ACHN (cell line): ENCODE measurements around the gene TTC5.
"Not testable (repeated sequence)": the region's sequence is repeated elsewhere in the genome, so short reads cannot be mapped to it uniquely, and the experiment has no call there.

Source experiments
- DNase-seq: peaks from one replicate; pipeline ENCODE4 v3.0.0-alpha.2; 2015
- in situ Hi-C: cut with HindIII; loops from 2 replicates; pipeline ENCODE4 v1.10.0; 2017; ENCODE audit warnings: low sequenced_read_pairs, low pct_ligation_motif_present, low pct_unique_long_range_greater_than_20kb

TTC5 gene

DNA sequence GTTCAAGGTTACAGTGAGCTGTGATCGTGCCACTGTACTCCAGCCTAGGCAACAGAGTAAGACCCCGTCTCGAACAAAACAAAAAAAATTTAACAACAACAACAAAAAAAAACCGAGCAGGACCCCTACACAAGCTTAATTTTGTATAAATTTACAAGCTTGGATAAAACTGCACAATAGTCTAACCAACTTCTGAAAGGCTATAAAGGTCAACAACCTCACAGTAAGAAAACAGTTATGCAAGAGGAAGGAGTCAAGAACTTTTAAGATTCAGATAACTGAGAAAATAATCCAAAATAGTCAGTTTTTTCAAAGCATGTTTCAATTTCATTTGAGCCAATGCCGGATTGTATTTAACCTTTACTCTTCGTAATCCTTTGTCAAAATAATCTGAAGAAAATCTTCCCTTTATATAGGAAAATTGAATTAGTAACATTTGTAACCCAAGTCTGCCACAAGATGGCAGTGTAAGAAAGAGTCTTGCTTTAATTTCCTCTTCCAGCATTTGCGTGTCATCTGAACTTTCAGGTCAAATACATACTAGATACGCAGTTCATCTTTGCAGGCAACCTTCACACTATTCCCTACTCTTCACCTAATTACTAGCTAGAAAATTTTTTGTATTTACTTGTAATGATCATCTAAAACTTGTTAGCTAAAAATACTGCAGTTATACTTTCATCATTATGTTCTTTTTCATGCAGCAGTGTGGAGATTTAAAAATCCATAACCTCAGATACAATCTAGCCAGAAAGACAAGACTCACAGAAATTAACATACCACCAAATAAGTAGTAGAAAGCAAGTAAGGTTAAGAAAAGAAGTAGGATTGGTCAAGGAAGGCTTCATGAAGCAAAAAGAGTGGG is 21.5 kb upstream of the TTC5 start:
- in situ Hi-C loops = no loop called here
- DNase-seq = peak; percentile 64

DNA sequence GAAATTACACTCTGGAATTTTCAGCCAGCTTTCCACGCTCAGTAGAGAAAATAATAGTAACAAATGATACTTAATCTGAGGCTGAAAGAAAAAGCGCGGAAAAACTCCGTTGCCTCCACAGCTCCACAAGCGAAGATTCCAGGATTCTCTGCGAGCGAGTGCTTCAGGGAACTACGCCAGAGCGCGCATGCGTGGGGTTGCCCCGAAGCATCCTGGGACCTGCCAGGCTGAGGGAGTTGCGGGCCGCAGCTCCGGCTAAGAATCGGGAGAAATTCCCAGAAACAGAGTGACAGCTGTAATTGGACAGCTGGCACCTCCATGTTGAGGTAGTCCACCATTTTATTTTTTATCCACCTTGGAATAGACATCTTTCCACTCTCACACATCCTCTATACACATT is 12.0 kb upstream of the TTC5 start:
- in situ Hi-C loops = no loop called here
- no peak for DNase-seq

DNA sequence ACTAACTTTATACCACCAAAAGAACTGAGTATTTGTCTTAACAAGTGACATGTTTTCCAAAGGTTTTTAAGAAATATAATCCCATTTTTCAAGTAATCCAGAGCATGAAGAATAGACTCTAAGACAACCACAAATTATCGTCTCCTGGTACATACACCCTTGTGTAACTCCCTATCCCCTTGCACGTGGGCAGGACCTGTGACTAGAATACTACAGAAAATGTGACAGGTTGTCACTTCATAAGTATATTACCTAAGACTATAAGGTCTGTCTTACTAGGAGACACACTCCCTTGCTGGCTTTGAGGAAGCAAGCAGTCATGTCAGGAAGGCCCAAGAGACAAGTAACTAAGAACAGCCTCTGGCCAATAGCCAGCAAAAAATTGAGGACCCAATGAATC is 8.3 kb upstream of the TTC5 start:
- in situ Hi-C loops = no loop called here
- DNase-seq = no peak

DNA sequence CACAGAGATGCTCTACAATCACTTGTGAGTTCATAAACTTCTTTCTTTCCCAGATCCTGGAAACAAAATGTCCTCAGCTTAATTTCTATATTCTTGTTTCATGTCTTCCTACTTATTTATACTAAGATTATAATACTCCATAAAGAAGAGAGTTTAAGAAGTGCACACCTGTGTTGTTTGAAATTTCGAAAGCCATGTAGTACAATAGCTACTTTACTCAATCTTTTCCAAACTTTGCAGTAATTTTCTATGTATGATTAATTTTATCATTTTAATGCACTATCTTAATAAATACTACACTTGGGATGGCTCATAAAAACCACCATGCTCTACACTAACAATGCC is 300 bp upstream of the TTC5 start:
- no peak for DNase-seq
- in situ Hi-C loops = no loop called here

DNA sequence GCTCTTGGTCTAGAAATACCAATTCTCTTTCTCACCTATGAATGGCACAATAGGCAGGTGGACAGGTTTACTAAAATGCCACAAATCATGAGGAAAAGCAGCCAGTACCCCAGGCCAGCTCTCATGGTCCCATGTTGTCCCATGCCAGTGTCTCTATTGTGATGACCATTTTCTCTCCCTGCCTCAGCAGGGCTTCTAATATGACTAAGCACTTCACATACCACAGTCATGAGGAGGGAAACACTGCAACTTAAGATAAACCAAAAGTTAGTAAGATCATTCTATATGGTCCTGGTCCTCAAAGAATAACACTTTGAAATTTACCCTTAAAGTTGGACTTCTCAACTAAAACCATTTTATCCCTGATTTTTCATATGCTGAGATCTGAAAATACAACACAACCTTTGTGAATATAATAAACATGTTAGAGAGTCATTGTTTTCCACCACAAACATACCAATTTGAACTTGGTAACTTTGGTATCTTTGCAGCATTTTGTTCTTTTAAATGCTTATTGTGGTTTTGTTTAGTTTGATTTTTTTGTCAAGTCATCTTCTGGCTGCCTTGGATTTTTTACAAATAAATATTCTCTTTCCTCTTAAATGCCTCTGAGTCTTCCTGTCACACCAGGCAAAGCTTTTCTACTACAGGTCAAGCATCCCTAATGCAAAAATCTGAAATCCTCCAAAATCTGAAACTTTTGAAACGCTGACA is 3.6 kb downstream of the TTC5 start:
- in situ Hi-C loops = no loop called here
- DNase-seq = peak; percentile 53

DNA sequence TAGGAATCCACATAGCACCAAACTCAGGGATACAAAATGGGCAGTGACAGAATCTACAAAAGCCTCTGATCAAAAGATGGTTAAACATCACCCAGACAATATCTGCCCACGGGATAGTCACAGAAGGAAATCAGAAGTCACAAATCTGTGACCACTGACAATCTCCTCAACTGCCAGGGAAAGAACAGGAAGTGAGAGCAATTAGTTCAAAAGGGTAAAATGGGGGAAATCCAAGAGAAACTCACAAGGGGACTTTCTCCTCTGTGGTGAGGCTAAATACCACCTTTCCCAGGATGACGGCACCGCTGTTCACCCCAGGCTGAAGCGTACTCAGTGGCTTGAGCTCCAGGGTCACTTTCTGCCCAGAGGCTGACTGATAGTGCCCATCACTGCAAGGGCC is 10.7 kb downstream of the TTC5 start:
- in situ Hi-C loops = no loop called here
- DNase-seq = no peak

DNA sequence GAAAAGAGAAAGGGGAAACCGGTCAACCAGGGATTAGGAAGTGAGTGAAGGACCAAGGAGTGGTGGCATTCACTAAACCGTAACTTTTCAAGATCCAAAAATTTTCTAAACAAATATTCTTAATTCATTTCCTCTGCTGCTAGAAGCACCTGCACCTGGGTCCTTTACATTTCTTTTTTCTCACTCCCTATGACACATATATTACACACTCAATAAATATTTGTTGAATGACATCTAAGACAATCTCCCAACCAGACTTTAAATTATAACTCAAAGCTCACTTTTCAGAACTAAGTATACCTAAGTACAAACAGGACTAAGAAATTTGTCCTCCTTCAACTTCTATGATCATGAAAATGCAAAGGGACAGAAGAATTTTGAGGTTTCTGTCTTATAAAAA is 11.1 kb downstream of the TTC5 start:
- DNase-seq = no peak
- in situ Hi-C loops = no loop called here

DNA sequence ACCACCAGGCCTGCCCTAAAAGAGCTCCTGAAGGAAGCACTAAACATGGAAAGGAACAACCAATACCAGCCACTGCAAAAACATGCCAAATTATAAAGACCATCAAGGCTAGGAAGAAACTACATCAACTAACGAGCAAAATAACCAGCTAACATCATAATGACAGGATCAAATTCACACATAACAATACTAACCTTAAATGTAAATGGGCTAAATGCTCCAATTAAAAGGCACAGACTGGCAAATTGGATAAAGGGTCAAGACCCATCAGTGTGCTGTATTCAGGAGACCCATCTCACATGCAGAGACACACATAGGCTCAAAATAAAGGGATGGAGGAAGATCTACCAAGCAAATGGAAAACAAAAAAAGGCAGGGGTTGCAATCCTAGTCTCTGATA is 23.8 kb downstream of the TTC5 start:
- DNase-seq, in situ Hi-C loops: not testable (repeated sequence)

DNA sequence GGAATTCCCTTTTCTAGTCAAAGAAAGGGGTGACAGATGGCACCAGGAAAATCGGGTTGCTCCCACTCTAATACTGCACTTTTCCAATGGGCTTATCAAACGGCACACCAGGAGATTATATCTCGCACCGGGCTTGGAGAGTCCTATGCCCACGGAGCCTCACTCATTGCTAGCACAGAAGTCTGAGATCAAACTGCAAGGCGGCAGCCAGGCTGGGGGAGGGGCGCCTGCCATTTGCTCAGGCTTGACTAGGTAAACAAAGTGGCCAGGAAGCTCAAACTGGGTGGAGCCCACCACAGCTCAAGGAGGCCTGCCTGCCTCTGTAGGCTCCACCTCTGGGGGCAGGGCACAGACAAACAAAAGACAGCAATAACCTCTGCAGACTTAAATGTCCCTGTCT is 25.5 kb downstream of the TTC5 start:
- DNase-seq, in situ Hi-C loops: not testable (repeated sequence)

DNA sequence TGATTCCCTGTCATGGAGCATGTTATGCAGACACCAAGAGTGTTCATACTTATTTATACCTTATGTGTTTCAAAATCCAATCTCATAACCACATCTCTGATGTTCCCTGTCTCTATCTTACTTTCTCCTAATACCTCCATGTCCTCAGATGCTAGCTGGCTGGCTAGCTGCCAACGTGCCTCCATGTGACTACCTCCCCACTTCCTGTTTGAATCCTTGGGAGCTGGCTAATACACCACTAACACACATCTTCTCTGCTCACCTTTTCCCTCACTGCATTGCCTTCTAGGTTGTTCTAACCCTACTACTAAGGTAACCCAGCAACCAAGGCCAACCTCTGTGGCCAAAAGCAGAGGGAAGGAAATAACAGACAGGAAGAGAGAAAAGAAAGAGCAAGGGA is 27.3 kb downstream of the TTC5 start:
- peak; percentile 36 for DNase-seq
- in situ Hi-C loops = no loop called here

DNA sequence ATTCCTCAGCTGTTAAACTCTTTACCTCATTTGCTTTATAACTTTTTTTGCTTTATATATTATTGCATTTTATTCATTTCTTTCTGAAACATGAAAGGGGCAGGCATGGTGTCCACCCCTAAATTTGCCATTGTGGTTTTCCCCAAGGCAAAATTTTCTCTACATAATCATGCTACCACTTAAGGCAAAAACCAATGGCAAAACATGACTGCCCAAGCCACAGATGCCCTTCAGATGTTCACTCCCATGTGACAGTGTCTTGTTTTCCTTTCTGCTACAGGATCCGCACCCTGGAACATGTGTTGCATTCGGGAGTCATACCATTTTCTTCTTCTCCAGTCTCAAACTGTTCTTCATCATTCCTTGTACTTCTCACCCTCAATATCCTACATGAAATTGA is 28.3 kb downstream of the TTC5 start:
- in situ Hi-C loops = no loop called here
- DNase-seq = no peak

DNA sequence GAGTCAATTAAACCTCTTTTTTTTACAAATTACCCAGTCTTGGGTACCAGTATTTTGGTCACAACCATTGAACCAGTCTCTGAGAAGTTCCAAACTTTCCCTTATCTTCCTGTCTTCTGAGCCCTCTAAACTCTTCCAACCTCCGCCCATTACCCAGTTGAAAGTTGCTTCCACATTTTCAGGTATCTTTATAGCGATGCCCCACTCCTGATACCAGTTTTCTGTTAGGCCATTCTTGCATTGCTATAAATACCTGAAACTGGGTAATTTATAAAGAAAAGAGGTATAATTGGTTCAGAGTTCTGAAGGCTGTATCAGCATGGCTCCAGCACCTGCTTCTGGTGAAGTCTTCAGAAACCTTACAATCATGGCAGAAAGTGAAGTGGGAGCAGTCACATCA is 31.7 kb downstream of the TTC5 start:
- in situ Hi-C loops = no loop called here
- no peak for DNase-seq

DNA sequence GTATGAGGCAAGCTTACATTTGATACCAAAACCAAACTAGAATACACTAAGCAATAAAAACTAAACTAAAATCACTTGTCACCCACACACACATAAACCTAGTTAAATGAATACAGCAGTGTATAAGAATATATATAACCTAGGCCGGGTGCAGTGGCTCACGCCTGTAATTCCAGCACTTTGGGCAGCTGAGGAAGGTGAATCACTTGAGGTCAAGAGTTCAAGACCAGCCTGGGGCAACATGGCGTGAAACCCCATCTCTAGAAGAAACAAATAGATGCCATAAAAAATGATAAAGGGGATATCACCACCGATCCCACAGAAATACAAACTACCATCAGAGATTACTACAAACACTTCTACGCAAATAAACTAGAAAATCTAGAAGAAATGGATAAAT is 41.4 kb downstream of the TTC5 start:
- in situ Hi-C loops = not testable (repeated sequence)

DNA sequence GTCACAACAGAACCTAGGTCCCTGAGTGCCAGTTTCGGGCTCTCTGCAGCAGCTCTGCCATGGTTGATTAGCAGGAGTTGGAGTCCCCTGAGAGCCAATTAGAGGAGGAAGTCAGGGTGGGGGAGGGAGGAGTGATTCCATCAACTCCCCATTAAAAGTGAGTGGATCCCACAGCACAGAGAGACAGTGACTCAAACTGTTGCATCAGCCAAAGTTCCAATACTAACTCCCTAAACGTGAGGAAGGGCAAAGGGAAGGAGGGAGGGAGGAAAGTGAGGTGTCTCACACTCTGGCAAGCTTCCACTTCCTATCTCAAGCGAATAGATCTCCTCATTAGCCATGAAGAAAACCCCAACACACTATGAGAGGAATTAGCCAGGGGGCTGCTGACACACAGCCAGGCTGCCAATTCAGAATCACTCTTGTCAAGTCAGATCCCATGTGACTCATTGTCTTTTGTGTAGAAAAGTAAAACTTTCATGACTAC is 43.1 kb downstream of the TTC5 start:
- in situ Hi-C loops = no loop called here
- DNase-seq = peak; percentile 4

More for the DNA sequence above, 41.4 kb downstream of the TTC5 start:
- not testable (repeated sequence) for DNase-seq

DNA sequence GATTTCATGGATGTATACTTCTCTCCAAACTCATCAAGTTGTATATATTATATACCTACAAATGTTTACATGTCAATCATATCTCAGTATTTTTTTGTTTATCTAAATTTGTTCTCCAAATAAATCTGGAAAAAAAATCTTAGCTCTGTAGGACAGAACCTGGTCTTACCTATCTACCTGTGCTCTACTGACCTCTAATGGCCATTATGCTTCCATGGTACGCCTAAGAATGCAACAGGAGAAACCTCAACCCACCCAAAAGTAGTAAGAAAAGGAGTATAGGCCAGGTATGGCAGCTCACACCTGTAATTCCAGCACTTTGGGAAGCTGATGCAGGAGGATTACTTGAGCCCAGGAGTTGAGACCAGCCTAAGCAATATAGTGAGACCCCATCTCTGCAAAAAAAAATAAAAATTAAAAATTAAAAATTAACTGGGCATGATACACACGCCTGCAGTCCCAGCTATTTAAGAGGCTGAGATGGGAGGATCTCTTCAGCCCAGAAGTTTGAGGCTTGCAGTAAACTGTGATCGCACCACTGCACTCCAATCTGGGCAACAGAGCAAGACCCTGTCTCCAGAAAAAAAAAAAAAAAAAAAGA is 58.0 kb downstream of the TTC5 start:
- peak; percentile 39 for DNase-seq

More for the DNA sequence above, 58.0 kb downstream of the TTC5 start:
- in situ Hi-C loops = no loop called here
